GM12878 (cell line): ENCODE data around the gene GINS2.

Source experiments
- CBFB ChIP-seq: IDR thresholded peaks from 2 replicates; pipeline ENCODE4 v1.6.1; 2016; ENCODE audit warnings: antibody characterized with exemption, low read depth
- CEBPB ChIP-seq, 2 experiments: fragments of 150-350 bp in 1 of 2; IDR thresholded peaks; 2 replicates each; pipeline ENCODE4 v1.6.1; 2012 to 2014; ENCODE audit warnings: low read depth in 2 of 2, low read length in 2 of 2, borderline replicate concordance in 1 of 2, inconsistent platforms in 1 of 2
- CHD4 ChIP-seq: fragments of 200-600 bp; sonication (generic); IDR thresholded peaks from 2 replicates; pipeline ENCODE4 v1.6.1; 2016; ENCODE audit warnings: mild to moderate bottlenecking
- EZH2 ChIP-seq: IDR thresholded peaks from 2 replicates; pipeline ENCODE4 v1.6.1; 2012; ENCODE audit warnings: low read depth, mild to moderate bottlenecking, control low read depth, inconsistent platforms, low read length, borderline replicate concordance; ENCODE audit not compliant: control insufficient read depth
- IKZF1 ChIP-seq: fragments of 450-650 bp; conservative IDR thresholded peaks from 2 replicates; pipeline ENCODE4 v1.6.1; 2017; ENCODE audit warnings: antibody characterized with exemption, mild to moderate bottlenecking
- NR2C2 ChIP-seq: IDR thresholded peaks from 2 replicates; pipeline ENCODE4 v1.6.1; 2011; ENCODE audit warnings: borderline replicate concordance, low read depth; ENCODE audit not compliant: control insufficient read depth, insufficient read length
- POLR2A ChIP-seq: IDR thresholded peaks from 2 replicates; pipeline ENCODE4 v1.6.1; 2011; ENCODE audit warnings: low read depth, mild to moderate bottlenecking, low read length
- POLR2AphosphoS5 ChIP-seq: IDR thresholded peaks from 2 replicates; pipeline ENCODE4 v1.6.1; 2011; ENCODE audit warnings: mild to moderate bottlenecking, low read length, inconsistent platforms
- SMARCA5 ChIP-seq: fragments of 450-650 bp; IDR thresholded peaks from 2 replicates; pipeline ENCODE4 v1.6.1; 2017; ENCODE audit warnings: mild to moderate bottlenecking
- SP1 ChIP-seq: IDR thresholded peaks from one replicate; pipeline ENCODE4 v1.6.1; 2011; ENCODE audit warnings: low read depth, low read length
- TARDBP ChIP-seq: IDR thresholded peaks from 2 replicates; pipeline ENCODE4 v1.6.1; 2016; ENCODE audit warnings: borderline replicate concordance
- TF ChIP-seq, protein P1 (sequence below): IDR thresholded peaks from 2 replicates; pipeline ENCODE4 v1.6.1; 2012; ENCODE audit warnings: low read depth, low read length, improper control_type of control experiment
- TF ChIP-seq, protein P2 (sequence below): IDR thresholded peaks from 2 replicates; pipeline ENCODE4 v1.6.1; 2011; ENCODE audit warnings: borderline replicate concordance, low read depth, mild to moderate bottlenecking, moderate library complexity, mixed read lengths, low read length; ENCODE audit not compliant: insufficient read depth; ENCODE audit errors: extremely low read length
- TF ChIP-seq, protein P3 (sequence below), 3 experiments: IDR thresholded peaks in 2 of 3; conservative IDR thresholded peaks in 1 of 3; 2 replicates each; pipeline ENCODE4 v1.5.1; 2011; ENCODE audit warnings: low read depth in 3 of 3, low read length in 3 of 3, mild to moderate bottlenecking in 3 of 3, control low read depth in 2 of 3, moderate library complexity in 2 of 3, inconsistent platforms in 1 of 3, mixed read lengths in 1 of 3; ENCODE audit not compliant: control insufficient read depth in 2 of 3, insufficient read depth in 1 of 3; ENCODE audit errors: extremely low read depth in 1 of 3

DNA sequence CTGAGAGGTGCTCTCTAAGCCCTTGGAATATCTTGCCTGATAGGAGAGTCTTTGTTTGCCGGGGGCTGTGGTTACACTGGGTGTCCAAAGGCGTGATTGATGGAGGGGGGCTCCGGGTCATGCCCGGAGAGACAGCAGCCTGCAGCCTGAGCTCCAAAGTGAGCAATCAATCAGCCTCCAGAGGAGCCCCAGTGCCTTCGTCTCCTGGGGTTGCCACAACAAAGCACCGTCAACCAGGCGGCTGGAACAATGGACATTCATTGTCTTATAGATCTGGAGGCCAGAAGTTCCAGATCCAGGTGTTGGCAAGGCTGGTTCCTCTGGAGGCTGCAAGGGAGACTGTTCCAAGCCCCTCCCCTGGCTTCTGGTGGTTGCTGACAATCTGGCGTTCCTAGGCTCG is 24.0 kb upstream of the GINS2 start:
- TF ChIP-seq, protein P1, sequence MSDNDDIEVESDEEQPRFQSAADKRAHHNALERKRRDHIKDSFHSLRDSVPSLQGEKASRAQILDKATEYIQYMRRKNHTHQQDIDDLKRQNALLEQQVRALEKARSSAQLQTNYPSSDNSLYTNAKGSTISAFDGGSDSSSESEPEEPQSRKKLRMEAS, result no peak
- TF ChIP-seq POLR2AphosphoS5 (no peak), NR2C2 (no peak), SP1 (no peak), CEBPB (IDR thresholded peaks at IDR 0.05; ENCODE audit: borderline replicate concordance in 1 of 2, low read depth in 2 of 2, low read length in 2 of 2) (no peak), CBFB (no peak), SMARCA5 (no peak), POLR2A (no peak), IKZF1 (no peak), CHD4 (no peak), EZH2 (no peak), TARDBP (no peak)
- TF ChIP-seq, protein P2, sequence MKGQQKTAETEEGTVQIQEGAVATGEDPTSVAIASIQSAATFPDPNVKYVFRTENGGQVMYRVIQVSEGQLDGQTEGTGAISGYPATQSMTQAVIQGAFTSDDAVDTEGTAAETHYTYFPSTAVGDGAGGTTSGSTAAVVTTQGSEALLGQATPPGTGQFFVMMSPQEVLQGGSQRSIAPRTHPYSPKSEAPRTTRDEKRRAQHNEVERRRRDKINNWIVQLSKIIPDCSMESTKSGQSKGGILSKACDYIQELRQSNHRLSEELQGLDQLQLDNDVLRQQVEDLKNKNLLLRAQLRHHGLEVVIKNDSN, result no peak
- TF ChIP-seq, protein P3, sequence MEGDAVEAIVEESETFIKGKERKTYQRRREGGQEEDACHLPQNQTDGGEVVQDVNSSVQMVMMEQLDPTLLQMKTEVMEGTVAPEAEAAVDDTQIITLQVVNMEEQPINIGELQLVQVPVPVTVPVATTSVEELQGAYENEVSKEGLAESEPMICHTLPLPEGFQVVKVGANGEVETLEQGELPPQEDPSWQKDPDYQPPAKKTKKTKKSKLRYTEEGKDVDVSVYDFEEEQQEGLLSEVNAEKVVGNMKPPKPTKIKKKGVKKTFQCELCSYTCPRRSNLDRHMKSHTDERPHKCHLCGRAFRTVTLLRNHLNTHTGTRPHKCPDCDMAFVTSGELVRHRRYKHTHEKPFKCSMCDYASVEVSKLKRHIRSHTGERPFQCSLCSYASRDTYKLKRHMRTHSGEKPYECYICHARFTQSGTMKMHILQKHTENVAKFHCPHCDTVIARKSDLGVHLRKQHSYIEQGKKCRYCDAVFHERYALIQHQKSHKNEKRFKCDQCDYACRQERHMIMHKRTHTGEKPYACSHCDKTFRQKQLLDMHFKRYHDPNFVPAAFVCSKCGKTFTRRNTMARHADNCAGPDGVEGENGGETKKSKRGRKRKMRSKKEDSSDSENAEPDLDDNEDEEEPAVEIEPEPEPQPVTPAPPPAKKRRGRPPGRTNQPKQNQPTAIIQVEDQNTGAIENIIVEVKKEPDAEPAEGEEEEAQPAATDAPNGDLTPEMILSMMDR (IDR thresholded peaks at IDR 0.05 in 2 of 3, conservative IDR thresholded peaks at IDR 0.05 in 1 of 3; ENCODE audit: control insufficient read depth in 2 of 3, extremely low read depth in 1 of 3, insufficient read depth in 1 of 3, low read depth in 3 of 3, low read length in 3 of 3), result no peak
